Left ventricle myocardium inferior (tissue), 1 donor: Measurements from ENCODE around the gene PCDHGB7. TPM values are rescaled to one million over a fixed set of nuclear protein-coding genes. Genes with fewer than 3 reads are reported as not detected.
"Not testable (repeated sequence)": the region's sequence is repeated elsewhere in the genome, so short reads cannot be mapped to it uniquely, and the experiment has no call there.

Experiments used
- DNase-seq: peaks from one replicate; pipeline ENCODE4 v3.0.0-alpha.2; 2020
- H3K27ac ChIP-seq: fragments of 200-600 bp; replicated peaks from 2 replicates; pipeline ENCODE4 v1.8.0; 2021
- H3K27me3 ChIP-seq: fragments of 200-600 bp; 2 replicates; pipeline ENCODE4 v1.8.0; 2021; ENCODE audit warnings: low read depth
- H3K36me3 ChIP-seq: fragments of 200-600 bp; 2 replicates; pipeline ENCODE4 v1.8.0; 2021
- H3K4me1 ChIP-seq: fragments of 200-600 bp; 2 replicates; pipeline ENCODE4 v1.8.0; 2021
- H3K4me3 ChIP-seq: fragments of 200-600 bp; 2 replicates; pipeline ENCODE4 v1.8.0; 2021; ENCODE audit warnings: mild to moderate bottlenecking, moderate library complexity
- H3K9me3 ChIP-seq: fragments of 200-600 bp; replicated peaks from 2 replicates; pipeline ENCODE4 v1.8.0; 2021
- intact Hi-C: fragments of 100-400 bp; cut with micrococcal nuclease; formaldehyde crosslinking; loops from one replicate; pipeline ENCODE4 v1.11.0; 2022
- long read RNA-seq: library from polyadenylated mRNA; unstranded; transcript quantifications from one replicate; pipeline ENCODE4 v2.0.0, GENCODE V29; 2021
- total RNA-seq: library from RNA; stranded (reverse); fragmentation: NEBNext Ultra II Directional; extraction: Animal tissue kit (Norgen Biotek cat#: 25700); gene quantifications from one replicate; pipeline ENCODE4 v1.2.1, GENCODE V29; 2021
- TF ChIP-seq, protein P1 (sequence below): fragments of 200-600 bp; IDR thresholded peaks from 2 replicates; pipeline ENCODE4 v1.8.0; 2021; ENCODE audit warnings: antibody characterized with exemption, mild to moderate bottlenecking, borderline replicate concordance
- donor health status: DM: no; HTN: yes; CAD: no; lungs with severe emphysema.

Gene PCDHGB7
- total RNA-seq: 7.9 TPM
- long read RNA-seq, full-length matches to known transcripts: 2 of 2 reads
- long read RNA-seq, partial matches to known transcripts: 0 of 2 reads
- long read RNA-seq, other reads (novel, unspliced or antisense): 0 of 2 reads

DNA sequence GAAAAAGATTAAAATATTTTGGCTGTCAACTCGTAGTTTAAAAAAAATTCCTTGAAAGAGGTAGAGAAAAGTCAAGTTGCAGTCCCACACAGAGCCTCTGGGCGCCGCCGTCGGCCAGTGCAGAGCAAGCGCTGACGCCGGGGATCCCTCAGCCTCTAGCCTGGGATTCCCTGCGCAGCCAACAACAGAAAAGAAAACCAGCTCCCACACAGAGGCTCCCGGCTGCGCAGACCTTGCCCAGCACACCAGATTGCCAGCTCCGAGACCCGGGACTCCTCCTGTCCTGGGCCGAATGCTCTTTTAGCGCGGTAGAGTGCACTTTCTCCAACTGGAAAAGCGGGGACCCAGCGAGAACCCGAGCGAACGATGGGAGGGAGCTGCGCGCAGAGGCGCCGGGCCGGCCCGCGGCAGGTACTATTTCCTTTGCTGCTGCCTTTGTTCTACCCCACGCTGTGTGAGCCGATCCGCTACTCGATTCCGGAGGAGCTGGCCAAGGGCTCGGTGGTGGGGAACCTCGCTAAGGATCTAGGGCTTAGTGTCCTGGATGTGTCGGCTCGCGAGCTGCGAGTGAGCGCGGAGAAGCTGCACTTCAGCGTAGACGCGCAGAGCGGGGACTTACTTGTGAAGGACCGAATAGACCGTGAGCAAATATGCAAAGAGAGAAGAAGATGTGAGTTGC lies at the start of gene PCDHGB7:
TSS of gene PCDHGB7 (plus strand) at position 184 of the 679 bp plus-strand sequence. CDS start at position 367, 183 bp downstream.
- DNase-seq: peak; percentile 81
- Histone ChIP-seq H3K27ac (peak within 1 kb of the TSS; percentile 79), H3K36me3 (peaks cover 49% of the 10 kb centered on the region), H3K9me3 (peaks cover 99% of the 10 kb centered on the region), H3K4me1 (peaks cover 53% of the 10 kb centered on the region), H3K4me3 (peak within 1 kb of the TSS; percentile 66)
- H3K27me3 ChIP-seq: not testable (repeated sequence)
- TF ChIP-seq, protein P1, sequence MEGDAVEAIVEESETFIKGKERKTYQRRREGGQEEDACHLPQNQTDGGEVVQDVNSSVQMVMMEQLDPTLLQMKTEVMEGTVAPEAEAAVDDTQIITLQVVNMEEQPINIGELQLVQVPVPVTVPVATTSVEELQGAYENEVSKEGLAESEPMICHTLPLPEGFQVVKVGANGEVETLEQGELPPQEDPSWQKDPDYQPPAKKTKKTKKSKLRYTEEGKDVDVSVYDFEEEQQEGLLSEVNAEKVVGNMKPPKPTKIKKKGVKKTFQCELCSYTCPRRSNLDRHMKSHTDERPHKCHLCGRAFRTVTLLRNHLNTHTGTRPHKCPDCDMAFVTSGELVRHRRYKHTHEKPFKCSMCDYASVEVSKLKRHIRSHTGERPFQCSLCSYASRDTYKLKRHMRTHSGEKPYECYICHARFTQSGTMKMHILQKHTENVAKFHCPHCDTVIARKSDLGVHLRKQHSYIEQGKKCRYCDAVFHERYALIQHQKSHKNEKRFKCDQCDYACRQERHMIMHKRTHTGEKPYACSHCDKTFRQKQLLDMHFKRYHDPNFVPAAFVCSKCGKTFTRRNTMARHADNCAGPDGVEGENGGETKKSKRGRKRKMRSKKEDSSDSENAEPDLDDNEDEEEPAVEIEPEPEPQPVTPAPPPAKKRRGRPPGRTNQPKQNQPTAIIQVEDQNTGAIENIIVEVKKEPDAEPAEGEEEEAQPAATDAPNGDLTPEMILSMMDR: peak; percentile 85
- intact Hi-C loops: loop anchor here (10.0 kb wide), 1 partner anchor 137 kb away; no protein-coding TSS in a partner anchor

DNA sequence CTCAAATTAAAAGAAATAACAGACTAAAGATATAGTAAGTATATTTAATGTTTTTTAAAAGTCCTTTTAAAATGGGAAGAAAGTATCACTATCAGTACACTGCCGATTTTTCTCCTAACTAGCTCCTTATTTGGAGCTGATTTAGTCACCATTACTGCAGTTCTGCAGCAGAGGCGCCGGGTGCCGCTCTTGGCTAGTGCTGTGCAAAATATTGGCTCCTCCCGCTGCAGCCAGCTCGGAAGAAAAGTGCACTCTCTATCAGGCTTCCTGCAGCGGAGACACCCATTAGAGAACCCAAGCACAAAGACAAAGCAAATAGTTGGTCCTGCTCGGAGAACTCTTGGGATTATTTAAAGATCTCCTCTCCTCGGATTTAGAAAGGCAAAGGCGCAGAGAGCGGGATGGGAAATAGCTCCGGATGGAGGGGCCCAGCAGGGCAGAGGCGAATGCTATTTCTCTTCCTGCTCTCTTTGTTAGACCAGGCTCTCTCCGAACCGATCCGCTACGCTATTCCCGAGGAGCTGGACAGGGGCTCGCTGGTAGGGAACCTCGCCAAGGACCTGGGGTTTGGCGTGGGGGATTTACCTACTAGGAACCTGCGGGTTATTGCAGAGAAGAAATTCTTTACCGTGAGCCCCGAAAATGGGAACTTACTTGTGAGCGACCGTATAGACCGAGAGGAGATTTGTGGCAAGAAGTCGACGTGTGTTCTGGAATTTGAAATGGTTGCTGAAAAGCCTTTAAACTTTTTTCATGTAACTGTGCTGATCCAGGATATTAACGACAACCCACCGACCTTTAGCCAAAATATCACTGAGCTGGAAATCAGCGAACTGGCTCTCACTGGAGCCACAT lies 47.3 kb upstream of the PCDHGB7 start, which contains the start of gene PCDHGB3:
TSS of gene PCDHGB3 (plus strand) at position 249 of the 855 bp plus-strand sequence. CDS start at position 402, 153 bp downstream.
- Histone ChIP-seq H3K27me3 (no peaks in the 10 kb centered on the region), H3K4me1 (peaks cover 59% of the 10 kb centered on the region), H3K27ac (peak within 1 kb of the TSS; percentile 66), H3K4me3 (peak within 1 kb of the TSS; percentile 57), H3K36me3 (peaks cover 39% of the 10 kb centered on the region), H3K9me3 (peaks cover 99% of the 10 kb centered on the region)
- intact Hi-C loops: no loop called here
- DNase-seq: peak; percentile 56
- TF ChIP-seq, protein P1: peak; percentile 64

DNA sequence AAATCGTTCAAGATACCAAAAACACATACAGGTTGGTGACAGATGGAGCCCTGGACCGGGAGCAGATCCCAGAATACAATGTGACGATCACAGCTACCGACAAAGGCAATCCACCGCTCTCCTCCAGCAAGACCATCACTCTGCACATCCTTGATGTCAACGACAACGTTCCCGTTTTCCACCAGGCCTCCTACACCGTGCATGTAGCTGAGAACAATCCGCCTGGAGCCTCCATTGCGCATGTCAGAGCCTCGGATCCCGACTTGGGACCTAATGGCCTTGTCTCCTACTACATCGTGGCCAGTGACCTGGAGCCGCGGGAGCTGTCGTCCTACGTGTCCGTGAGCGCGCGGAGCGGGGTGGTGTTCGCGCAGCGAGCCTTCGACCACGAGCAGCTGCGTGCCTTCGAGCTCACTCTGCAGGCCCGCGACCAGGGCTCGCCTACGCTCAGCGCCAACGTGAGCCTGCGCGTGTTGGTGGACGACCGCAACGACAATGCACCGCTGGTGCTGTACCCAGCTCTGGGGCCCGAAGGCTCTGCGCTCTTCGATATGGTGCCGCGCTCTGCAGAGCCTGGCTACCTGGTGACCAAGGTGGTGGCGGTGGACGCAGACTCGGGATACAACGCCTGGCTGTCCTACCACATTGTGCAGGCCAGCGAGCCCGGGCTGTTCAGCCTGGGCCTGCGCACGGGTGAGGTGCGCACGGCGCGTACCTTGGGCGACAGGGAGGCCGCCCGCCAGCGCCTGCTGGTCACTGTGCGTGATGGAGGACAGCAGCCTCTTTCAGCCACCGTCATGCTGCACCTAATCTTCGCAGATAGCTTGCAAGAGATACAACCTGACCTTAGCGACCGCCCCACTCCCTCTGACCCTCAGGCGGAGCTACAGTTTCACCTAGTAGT lies 45.7 kb upstream of the PCDHGB7 start:
- H3K27ac ChIP-seq: no peak overlapping the region
- no peak for DNase-seq
- H3K27me3 ChIP-seq: no peaks in the 10 kb centered on the region
- H3K36me3 ChIP-seq: peaks cover 32% of the 10 kb centered on the region
- intact Hi-C loops: no loop called here
- TF ChIP-seq, protein P1: no peak
- H3K4me3 ChIP-seq: peak overlapping the region; percentile 9
- H3K4me1 ChIP-seq: peaks cover 59% of the 10 kb centered on the region
- H3K9me3 ChIP-seq: peaks cover 97% of the 10 kb centered on the region

DNA sequence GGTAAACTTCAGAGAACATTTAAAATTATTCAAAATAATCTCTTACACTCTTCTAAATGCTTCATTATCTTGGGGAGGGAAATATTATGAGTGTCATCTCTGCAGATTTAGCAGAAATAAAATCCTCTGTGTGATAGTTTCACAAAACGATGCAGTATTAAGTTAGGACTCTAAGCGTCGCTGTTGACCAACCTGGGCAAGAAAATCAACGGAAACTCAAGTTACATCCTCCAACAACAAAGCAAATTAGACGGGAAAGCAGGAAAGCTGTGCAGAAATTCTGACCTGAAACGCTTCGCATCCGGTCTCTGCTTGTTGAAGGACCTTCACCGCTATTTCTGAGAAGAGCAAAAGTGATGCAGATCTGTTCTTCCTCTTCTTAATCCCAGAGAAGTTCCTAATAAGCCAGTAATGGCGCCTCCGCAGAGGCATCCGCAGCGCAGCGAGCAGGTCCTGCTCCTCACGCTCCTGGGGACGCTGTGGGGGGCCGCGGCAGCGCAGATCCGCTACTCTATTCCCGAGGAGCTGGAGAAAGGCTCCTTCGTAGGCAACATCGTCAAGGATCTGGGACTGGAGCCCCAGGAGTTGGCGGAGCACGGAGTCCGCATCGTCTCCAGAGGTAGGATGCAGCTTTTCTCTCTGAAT lies 43.7 kb upstream of the PCDHGB7 start, which contains the start of gene PCDHGA6:
TSS of gene PCDHGA6 (plus strand) at position 219 of the 645 bp plus-strand sequence. CDS start at position 412, 193 bp downstream.
- DNase-seq: no peak
- Histone ChIP-seq H3K27me3 (no peaks in the 10 kb centered on the region), H3K36me3 (peaks cover 43% of the 10 kb centered on the region), H3K4me3 (peak within 1 kb of the TSS; percentile 52), H3K27ac (no peak within 1 kb of the TSS), H3K4me1 (peaks cover 57% of the 10 kb centered on the region), H3K9me3 (peaks cover 98% of the 10 kb centered on the region)
- TF ChIP-seq, protein P1: peak; percentile 62
- intact Hi-C loops: no loop called here
